Nephron (organoid): ENCODE measurements around the gene MKS1.

Experiments
- H3K27ac Mint-ChIP-seq, 3 experiments: 2 replicates each; pipeline ENCODE4 v1.8.0; 2020; ENCODE audit warnings: mixed read lengths in 3 of 3, mild to moderate bottlenecking in 2 of 3, moderate library complexity in 1 of 3
- H3K27me3 Mint-ChIP-seq: 2 replicates; pipeline ENCODE4 v1.8.0; 2021; ENCODE audit warnings: low read depth, mild to moderate bottlenecking, moderate library complexity, mixed read lengths
- H3K36me3 Mint-ChIP-seq: 2 replicates; pipeline ENCODE4 v1.8.0; 2020; ENCODE audit warnings: low read depth, mixed read lengths
- H3K4me1 Mint-ChIP-seq: 2 replicates; pipeline ENCODE4 v1.8.0; 2020; ENCODE audit warnings: mixed read lengths
- H3K4me3 Mint-ChIP-seq, 3 experiments: 2 replicates each; pipeline ENCODE4 v1.8.0; 2020; ENCODE audit warnings: mild to moderate bottlenecking in 3 of 3, mixed read lengths in 3 of 3, moderate library complexity in 2 of 3
- H3K9me3 Mint-ChIP-seq: 2 replicates; pipeline ENCODE4 v1.8.0; 2020; ENCODE audit warnings: mixed read lengths
- CTCF ChIP-seq, 3 experiments: fragments of 200-600 bp; sonication (generic); IDR thresholded peaks; one replicate each; pipeline ENCODE4 v1.5.0; 2021; ENCODE audit warnings: antibody characterized with exemption in 3 of 3; ENCODE audit not compliant: unreplicated experiment in 3 of 3

MKS1 gene

DNA sequence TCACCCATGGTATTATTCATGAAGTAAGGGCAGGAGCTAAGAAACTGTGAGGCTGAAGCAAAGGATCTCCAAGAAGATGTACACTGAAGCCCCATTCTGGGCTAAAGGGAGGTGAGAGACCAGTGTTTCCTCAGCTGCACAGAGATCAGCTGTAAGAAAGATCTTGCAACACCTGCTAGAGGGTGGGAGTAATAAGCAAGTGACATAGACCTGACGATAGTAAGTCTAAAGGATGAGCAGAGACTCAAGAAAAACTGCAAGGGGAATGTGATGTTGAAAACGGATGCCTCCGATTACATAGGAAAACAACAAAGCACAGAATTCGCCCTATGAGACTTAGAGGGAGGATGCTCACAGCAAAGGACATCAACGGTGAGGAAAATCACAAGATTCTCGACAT lies 52.4 kb downstream of the MKS1 start, which contains the start of gene OR4D2:
Gene OR4D2, plus strand, starts transcription at position 301 of the 400 bp plus-strand sequence. CDS start 2,674 bp downstream, outside the sequence.
- Mint-ChIP-seq H3K27ac (no peak within 1 kb of the TSS), H3K4me1 (no peaks in the 10 kb centered on the region), H3K27me3 (peaks cover 70% of the 10 kb centered on the region), H3K9me3 (peaks cover 2% of the 10 kb centered on the region), H3K4me3 (no peak within 1 kb of the TSS), H3K36me3 (no peaks in the 10 kb centered on the region)
- no peak for TF ChIP-seq CTCF (IDR thresholded peaks at IDR 0.05; ENCODE audit: unreplicated experiment in 3 of 3)

DNA sequence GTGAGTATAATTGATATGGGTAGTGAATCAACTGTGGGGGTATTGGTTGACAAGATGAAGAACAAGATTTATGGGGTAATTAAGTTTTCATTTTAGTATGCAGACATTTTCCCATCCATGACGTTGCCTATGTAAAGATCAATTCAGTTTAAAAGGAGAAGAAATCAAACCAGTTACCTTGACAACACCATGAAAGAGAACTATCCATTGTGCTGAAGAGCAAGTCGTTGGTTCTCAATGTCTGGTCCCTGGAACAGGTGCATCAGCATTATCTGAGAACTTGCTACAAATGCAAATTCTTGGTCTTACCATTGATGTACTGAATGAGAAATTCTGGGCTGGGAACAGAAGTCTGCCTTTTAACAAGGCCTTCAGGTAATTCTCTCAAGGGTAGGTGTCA lies 53.1 kb downstream of the MKS1 start:
- Mint-ChIP-seq H3K36me3 (no peaks in the 10 kb centered on the region), H3K9me3 (peaks cover 2% of the 10 kb centered on the region), H3K4me3 (no peak overlapping the region), H3K4me1 (no peaks in the 10 kb centered on the region), H3K27ac (no peak overlapping the region), H3K27me3 (peaks cover 77% of the 10 kb centered on the region)
- no peak for TF ChIP-seq CTCF (IDR thresholded peaks at IDR 0.05; ENCODE audit: unreplicated experiment in 3 of 3)

DNA sequence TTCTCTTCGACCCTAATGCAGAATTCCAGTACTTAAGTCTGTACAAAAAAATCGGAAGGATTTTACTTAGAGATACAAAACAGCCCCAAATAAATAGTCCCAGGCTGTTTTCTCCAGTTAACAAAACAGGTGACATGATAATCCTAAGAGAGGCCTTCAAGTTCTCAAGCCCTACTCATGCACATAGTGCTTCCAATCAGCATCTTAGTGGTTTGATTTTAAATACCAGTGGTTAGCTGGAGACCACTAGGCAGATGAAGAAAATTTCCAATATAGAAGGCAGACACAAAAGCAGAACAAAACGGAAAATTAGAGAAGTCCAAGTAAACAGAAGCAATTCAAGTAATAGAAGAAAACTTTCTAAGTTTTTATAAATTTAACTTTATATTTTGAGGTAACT lies 57.5 kb downstream of the MKS1 start:
- Mint-ChIP-seq H3K36me3 (no peaks in the 10 kb centered on the region), H3K27ac (no peak overlapping the region), H3K9me3 (peaks cover 3% of the 10 kb centered on the region), H3K4me1 (peaks cover 7% of the 10 kb centered on the region), H3K4me3 (no peak overlapping the region), H3K27me3 (peaks cover 83% of the 10 kb centered on the region)
- TF ChIP-seq CTCF (IDR thresholded peaks at IDR 0.05; ENCODE audit: unreplicated experiment in 3 of 3) = no peak

DNA sequence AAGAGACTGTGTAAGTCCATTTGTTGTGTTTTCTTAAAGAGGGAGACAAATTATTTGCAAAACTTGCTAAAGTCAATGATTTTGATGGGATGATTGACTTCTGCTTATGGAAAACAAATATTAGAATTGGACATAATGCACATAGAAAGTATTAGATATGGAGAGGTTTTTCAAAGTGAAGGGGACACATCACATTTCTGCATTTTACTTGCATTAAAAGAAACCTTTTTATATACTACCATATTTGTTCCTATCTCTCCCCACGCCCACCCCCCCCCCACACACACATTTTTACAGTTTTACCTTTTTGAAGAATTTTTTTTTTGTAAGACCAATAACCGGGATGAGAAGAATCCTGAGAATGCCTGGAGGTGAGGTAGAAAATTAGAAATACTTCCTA lies 60.9 kb downstream of the MKS1 start:
- Mint-ChIP-seq H3K27ac (no peak overlapping the region), H3K4me3 (no peak overlapping the region), H3K4me1 (peaks cover 7% of the 10 kb centered on the region), H3K27me3 (peaks cover 92% of the 10 kb centered on the region), H3K36me3 (no peaks in the 10 kb centered on the region), H3K9me3 (peaks cover 10% of the 10 kb centered on the region)
- TF ChIP-seq CTCF (IDR thresholded peaks at IDR 0.05; ENCODE audit: unreplicated experiment in 3 of 3) = no peak

GRCh38 chr17:58156839-58157803 lies 61.9 kb downstream of the MKS1 start:
- Mint-ChIP-seq H3K27me3 (peaks cover 98% of the 10 kb centered on the region), H3K4me3 (peak overlapping the region; percentile 71 to 77 (median 76)), H3K9me3 (peaks cover 10% of the 10 kb centered on the region), H3K4me1 (peaks cover 7% of the 10 kb centered on the region), H3K27ac (no peak overlapping the region), H3K36me3 (no peaks in the 10 kb centered on the region)
- TF ChIP-seq CTCF (IDR thresholded peaks at IDR 0.05; ENCODE audit: unreplicated experiment in 3 of 3) = peak in 1 of 3 experiments; percentile 8
